Breast epithelium (tissue), 4 donors: ENCODE data around the gene HSD11B1. TPM values are rescaled to one million over a fixed set of nuclear protein-coding genes. Genes with fewer than 3 reads are reported as not detected.

ENCODE experiments used
- DNase-seq, 2 donors: peaks; one replicate each; pipeline ENCODE4 v3.0.0-alpha.2; 2019; ENCODE audit warnings: low spot score in 2 of 2
- H3K27ac ChIP-seq, 2 donors: fragments of 200-600 bp; sonication (generic) in 1 of 2; one replicate each; pipeline ENCODE4 v1.5.1; 2016 to 2019; ENCODE audit warnings: mild to moderate bottlenecking in 1 of 2
- H3K27me3 ChIP-seq, 2 donors: fragments of 200-600 bp; sonication (generic) in 1 of 2; one replicate each; pipeline versions ENCODE4 v1.5.1 to v1.6.0; 2017 to 2019; ENCODE audit warnings: control low read depth in 1 of 2, mild to moderate bottlenecking in 1 of 2
- H3K36me3 ChIP-seq: fragments of 200-600 bp; one replicate; pipeline ENCODE4 v1.5.1; 2019
- H3K4me1 ChIP-seq, 2 donors: fragments of 200-600 bp; sonication (generic); one replicate each; pipeline ENCODE4 v1.5.1; 2016 to 2019; ENCODE audit warnings: control low read depth in 1 of 2
- H3K4me3 ChIP-seq, 3 donors: fragments of 200-600 bp; sonication (generic); 1 replicate in 2 of 3; 2 replicates in 1 of 3; pipeline ENCODE4 v1.5.1; 2016 to 2019; ENCODE audit warnings: mild to moderate bottlenecking in 3 of 3, moderate library complexity in 2 of 3
- H3K9me3 ChIP-seq, 2 donors: fragments of 200-600 bp; sonication (generic) in 1 of 2; one replicate each; pipeline ENCODE4 v1.5.1; 2016 to 2019; ENCODE audit warnings: control low read depth in 1 of 2
- POLR2A ChIP-seq: fragments of 450-650 bp; IDR thresholded peaks from one replicate; pipeline ENCODE4 v1.6.1; 2016; ENCODE audit warnings: antibody characterized with exemption, mild to moderate bottlenecking, moderate library complexity
- POLR2AphosphoS5 ChIP-seq, 3 donors: sonication (generic); formaldehyde crosslinking; IDR thresholded peaks; one replicate each; pipeline ENCODE4 v1.6.1; 2017; ENCODE audit warnings: antibody characterized with exemption in 3 of 3
- intact Hi-C: fragments of 100-400 bp; cut with DNase I; formaldehyde crosslinking; loops from one replicate; pipeline ENCODE4 v1.15.1; 2023; ENCODE audit warnings: low total_unique reads
- total RNA-seq, 3 donors: library from RNA; depleted of rRNA; stranded (reverse); fragments of >200 nt; gene quantifications; one replicate each; pipeline ENCODE4 v1.1.0, GENCODE V29; 2016
- TF ChIP-seq, protein P1 (sequence below), 3 donors: fragments of 450-650 bp; IDR thresholded peaks; one replicate each; pipeline ENCODE4 v1.5.1; 2016 to 2017; ENCODE audit warnings: antibody characterized with exemption in 3 of 3, mild to moderate bottlenecking in 3 of 3, moderate library complexity in 3 of 3

HSD11B1 gene
- total RNA-seq, 3 donors from 2014 or later, result 0.88 to 90.1 (median 7.5) TPM

DNA sequence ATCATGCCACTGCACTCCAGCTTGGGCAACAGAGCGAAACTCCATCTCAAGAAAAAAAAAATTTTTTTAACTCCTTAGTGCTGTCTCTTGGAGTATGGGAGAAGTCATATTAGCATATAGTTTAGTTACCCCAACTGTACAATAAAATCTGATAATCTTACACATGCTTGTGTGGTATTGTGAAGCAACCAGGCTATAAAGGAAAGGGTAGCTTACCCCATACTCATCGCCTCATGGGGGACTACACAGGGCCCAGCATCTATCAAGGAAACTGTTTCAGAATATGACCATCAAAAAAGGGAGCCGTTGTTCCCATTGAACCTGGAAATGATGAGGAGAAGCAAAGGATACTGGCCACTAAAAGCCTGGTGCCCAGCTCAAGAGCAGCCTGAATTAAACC lies 48.2 kb downstream of the HSD11B1 start:
- H3K27me3 ChIP-seq, result no peaks in the 10 kb centered on the region
- no peak for DNase-seq
- intact Hi-C loops, result no loop called here
- no peaks in the 10 kb centered on the region for H3K4me1 ChIP-seq
- H3K27ac ChIP-seq, result no peak overlapping the region
- TF ChIP-seq, protein P1, sequence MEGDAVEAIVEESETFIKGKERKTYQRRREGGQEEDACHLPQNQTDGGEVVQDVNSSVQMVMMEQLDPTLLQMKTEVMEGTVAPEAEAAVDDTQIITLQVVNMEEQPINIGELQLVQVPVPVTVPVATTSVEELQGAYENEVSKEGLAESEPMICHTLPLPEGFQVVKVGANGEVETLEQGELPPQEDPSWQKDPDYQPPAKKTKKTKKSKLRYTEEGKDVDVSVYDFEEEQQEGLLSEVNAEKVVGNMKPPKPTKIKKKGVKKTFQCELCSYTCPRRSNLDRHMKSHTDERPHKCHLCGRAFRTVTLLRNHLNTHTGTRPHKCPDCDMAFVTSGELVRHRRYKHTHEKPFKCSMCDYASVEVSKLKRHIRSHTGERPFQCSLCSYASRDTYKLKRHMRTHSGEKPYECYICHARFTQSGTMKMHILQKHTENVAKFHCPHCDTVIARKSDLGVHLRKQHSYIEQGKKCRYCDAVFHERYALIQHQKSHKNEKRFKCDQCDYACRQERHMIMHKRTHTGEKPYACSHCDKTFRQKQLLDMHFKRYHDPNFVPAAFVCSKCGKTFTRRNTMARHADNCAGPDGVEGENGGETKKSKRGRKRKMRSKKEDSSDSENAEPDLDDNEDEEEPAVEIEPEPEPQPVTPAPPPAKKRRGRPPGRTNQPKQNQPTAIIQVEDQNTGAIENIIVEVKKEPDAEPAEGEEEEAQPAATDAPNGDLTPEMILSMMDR (IDR thresholded peaks at IDR 0.05), result no peak
- no peak for TF ChIP-seq POLR2AphosphoS5 (IDR thresholded peaks at IDR 0.05)
- no peak for TF ChIP-seq POLR2A
- no peak overlapping the region for H3K4me3 ChIP-seq
- H3K36me3 ChIP-seq, result no peaks in the 10 kb centered on the region
- H3K9me3 ChIP-seq, result no peaks in the 10 kb centered on the region

- TF ChIP-seq POLR2A (no peak), POLR2AphosphoS5 (IDR thresholded peaks at IDR 0.05) (no peak)
- TF ChIP-seq, protein P1 (IDR thresholded peaks at IDR 0.05), result no peak
- Histone ChIP-seq H3K27ac (no peak overlapping the region), H3K4me3 (no peak overlapping the region), H3K4me1 (no peaks in the 10 kb centered on the region), H3K9me3 (no peaks in the 10 kb centered on the region), H3K36me3 (no peaks in the 10 kb centered on the region), H3K27me3 (no peaks in the 10 kb centered on the region)
- intact Hi-C loops, result no loop called here
- DNase-seq, result no peak
Observed at GRCh38 chr1:209755256-209755655, 50.6 kb downstream of the HSD11B1 start.

- intact Hi-C loops, result no loop called here
- no peak for TF ChIP-seq POLR2AphosphoS5 (IDR thresholded peaks at IDR 0.05)
- TF ChIP-seq, protein P1 (IDR thresholded peaks at IDR 0.05), result no peak
- no peak for TF ChIP-seq POLR2A
- no peak for DNase-seq
- H3K9me3 ChIP-seq, result no peaks in the 10 kb centered on the region
- H3K27me3 ChIP-seq, result no peaks in the 10 kb centered on the region
- H3K4me1 ChIP-seq, result no peaks in the 10 kb centered on the region
- peak within 1 kb of the TSS in 1 of 3 donors; percentile 0 for H3K4me3 ChIP-seq
- H3K27ac ChIP-seq, result peak within 1 kb of the TSS in 1 of 2 donors; percentile 32
- H3K36me3 ChIP-seq, result no peaks in the 10 kb centered on the region
Observed at GRCh38 chr1:209755926-209756614, 51.4 kb downstream of the HSD11B1 start, which contains the start of gene TRAF3IP3. TSS of gene TRAF3IP3 (plus strand) at chr1:209756053. CDS start at chr1:209760040, 3,987 bp downstream.

GRCh38 chr1:209756615-209757445 lies 52.2 kb downstream of the HSD11B1 start:
- Histone ChIP-seq H3K9me3 (no peaks in the 10 kb centered on the region), H3K27ac (peak overlapping the region in 1 of 2 donors; percentile 32), H3K4me3 (peak overlapping the region in 2 of 3 donors; percentile 0 to 19), H3K27me3 (no peaks in the 10 kb centered on the region), H3K36me3 (no peaks in the 10 kb centered on the region), H3K4me1 (no peaks in the 10 kb centered on the region)
- intact Hi-C loops, result no loop called here
- TF ChIP-seq, protein P1 (IDR thresholded peaks at IDR 0.05), result no peak
- TF ChIP-seq POLR2A (no peak), POLR2AphosphoS5 (IDR thresholded peaks at IDR 0.05) (no peak)
- no peak for DNase-seq

- H3K27me3 ChIP-seq, result no peaks in the 10 kb centered on the region
- no peaks in the 10 kb centered on the region for H3K9me3 ChIP-seq
- intact Hi-C loops, result no loop called here
- TF ChIP-seq, protein P1 (IDR thresholded peaks at IDR 0.05), result no peak
- TF ChIP-seq POLR2A (no peak), POLR2AphosphoS5 (IDR thresholded peaks at IDR 0.05) (no peak)
- no peaks in the 10 kb centered on the region for H3K4me1 ChIP-seq
- no peaks in the 10 kb centered on the region for H3K36me3 ChIP-seq
- no peak overlapping the region for H3K4me3 ChIP-seq
- no peak overlapping the region for H3K27ac ChIP-seq
- DNase-seq, result no peak
Observed at GRCh38 chr1:209758400-209758799, 53.8 kb downstream of the HSD11B1 start.
